A673 (cell line): ENCODE measurements around the gene OR2T29. TPM values are rescaled to one million over a fixed set of nuclear protein-coding genes. Genes with fewer than 3 reads are reported as not detected.
"Not testable (repeated sequence)": the region's sequence is repeated elsewhere in the genome, so short reads cannot be mapped to it uniquely, and the experiment has no call there.

Experiments used
- BruUV-seq: library from RNA; stranded (reverse); fragments of 400-500 nt; replicated peaks from 2 replicates; lab custom pipeline; 2021; lab: Mats Ljungman, UMichigan
- CTCF ChIA-PET: fragments of 300-600 bp; sonication (Branson Sonifier 250); formaldehyde crosslinking; loops from one replicate; lab custom pipeline; 2022; ENCODE audit warnings: antibody characterized with exemption; lab: Charles Lee
- POLR2A ChIA-PET: fragments of 300-600 bp; sonication (Branson Sonifier 250); formaldehyde crosslinking; loops from one replicate; lab custom pipeline; 2022; ENCODE audit warnings: antibody characterized with exemption; ENCODE audit not compliant: low non-redundant PET; lab: Charles Lee
- DNase-seq: peaks from one replicate; pipeline ENCODE4 v3.0.0-alpha.2; 2015; ENCODE audit warnings: low spot score
- H3K27ac ChIP-seq: fragments of 200-600 bp; sonication (generic); 2 replicates; pipeline ENCODE4 v1.5.1; 2016; ENCODE audit warnings: mixed run types, low read depth, mild to moderate bottlenecking, mixed read lengths, antibody characterized with exemption, low read length; ENCODE audit not compliant: poor library complexity, severe bottlenecking
- H3K27me3 ChIP-seq: fragments of 200-600 bp; sonication (generic); replicated peaks from 2 replicates; pipeline ENCODE4 v1.6.1; 2017; ENCODE audit warnings: mixed run types, low read depth, mild to moderate bottlenecking, mixed read lengths, antibody characterized with exemption, low read length; ENCODE audit not compliant: insufficient read depth, poor library complexity
- H3K36me3 ChIP-seq: fragments of 200-600 bp; sonication (generic); 2 replicates; pipeline ENCODE4 v1.6.1; 2016; ENCODE audit warnings: mixed run types, mild to moderate bottlenecking, mixed read lengths, antibody characterized with exemption, low read length; ENCODE audit not compliant: insufficient read depth, poor library complexity, severe bottlenecking
- H3K4me1 ChIP-seq: fragments of 200-600 bp; sonication (generic); 2 replicates; pipeline ENCODE4 v1.6.1; 2017; ENCODE audit warnings: mixed run types, mild to moderate bottlenecking, mixed read lengths, antibody characterized with exemption, low read length; ENCODE audit not compliant: insufficient read depth, poor library complexity, severe bottlenecking
- H3K4me3 ChIP-seq: fragments of 200-600 bp; sonication (generic); 2 replicates; pipeline ENCODE4 v1.5.1; 2016; ENCODE audit warnings: low read depth, mixed run types, mild to moderate bottlenecking, mixed read lengths, low read length; ENCODE audit not compliant: poor library complexity, severe bottlenecking
- H3K9me3 ChIP-seq: fragments of 200-600 bp; sonication (generic); 2 replicates; pipeline ENCODE4 v1.6.1; 2016; ENCODE audit warnings: mixed run types, low read depth, mild to moderate bottlenecking, mixed read lengths, antibody characterized with exemption, low read length; ENCODE audit not compliant: poor library complexity, severe bottlenecking
- intact Hi-C: fragments of 100-400 bp; cut with micrococcal nuclease; formaldehyde crosslinking; loops from one replicate; pipeline ENCODE4 v1.10.0; 2022; ENCODE audit not compliant: unreplicated experiment
- total RNA-seq: library from RNA; stranded (reverse); gene quantifications from 2 replicates; pipeline ENCODE4 v1.2.3, GENCODE V29; 2021

The OR2T29 gene
- total RNA-seq, 1 experiment from 2014 or later = not detected

DNA sequence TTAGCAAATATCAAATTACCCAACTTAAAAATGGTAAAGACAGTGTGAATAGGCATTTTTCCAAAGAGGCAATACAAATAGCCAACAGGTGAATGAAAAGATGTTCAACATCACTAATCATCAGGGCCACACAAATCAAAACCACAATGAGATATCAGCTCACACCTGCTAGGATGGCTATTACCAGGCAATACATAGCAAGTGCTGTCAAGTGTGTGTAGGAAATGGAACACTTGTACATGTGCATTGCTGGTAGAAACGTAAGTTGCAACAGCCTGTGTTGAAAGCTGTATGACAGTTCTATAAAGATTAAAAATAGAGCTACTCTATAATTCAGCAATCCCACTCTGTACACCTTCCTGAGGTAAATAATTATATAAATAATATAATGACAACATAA, 9.5 kb upstream of the OR2T29 start:
- H3K27ac ChIP-seq, H3K4me3 ChIP-seq, H3K36me3 ChIP-seq, intact Hi-C loops, BruUV-seq, H3K9me3 ChIP-seq, POLR2A ChIA-PET, CTCF ChIA-PET, DNase-seq, H3K27me3 ChIP-seq: not testable (repeated sequence)
- H3K4me1 ChIP-seq = peaks cover 27% of the 10 kb centered on the region

DNA sequence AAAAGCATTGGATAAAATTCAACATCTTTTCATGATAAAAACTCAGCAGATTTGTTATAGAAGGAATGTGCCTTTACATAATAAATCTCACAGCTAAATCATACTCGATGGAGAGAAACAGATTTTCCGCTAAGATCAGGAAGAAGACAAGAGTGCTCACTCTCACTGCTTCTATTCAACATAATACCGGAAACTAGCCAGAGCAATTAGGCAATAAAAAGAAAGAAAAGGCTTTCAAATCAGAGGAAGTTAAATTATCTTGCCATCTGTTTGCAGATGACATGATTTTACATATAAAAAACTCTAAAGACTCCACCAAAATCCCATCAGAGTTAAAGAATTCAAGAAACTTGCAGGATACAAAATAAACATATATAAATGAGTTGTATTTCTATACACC, 8.2 kb upstream of the OR2T29 start:
- H3K36me3 ChIP-seq, H3K27me3 ChIP-seq, BruUV-seq, CTCF ChIA-PET, H3K9me3 ChIP-seq, H3K4me3 ChIP-seq, intact Hi-C loops, POLR2A ChIA-PET: not testable (repeated sequence)
- H3K27ac ChIP-seq = peak overlapping the region; percentile 57
- DNase-seq = peak; percentile 94
- peaks cover 15% of the 10 kb centered on the region for H3K4me1 ChIP-seq

DNA sequence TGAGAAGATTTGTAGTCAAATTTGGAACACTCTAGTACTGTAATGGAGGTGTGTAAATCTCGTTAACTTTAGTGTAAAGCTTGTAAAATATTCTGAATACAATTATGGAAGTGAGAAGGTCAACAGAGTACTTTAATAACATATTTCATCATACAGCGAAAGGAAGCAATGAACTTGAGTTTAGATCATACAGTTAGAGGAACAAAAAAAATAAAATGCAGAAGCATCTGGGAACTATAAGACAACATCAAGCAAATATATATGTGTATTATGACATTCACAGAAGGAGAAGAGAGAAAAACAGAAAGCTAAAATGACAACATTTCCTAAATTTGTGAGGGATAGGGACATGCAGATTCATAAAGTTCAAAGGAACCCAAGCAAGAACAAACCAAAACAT, 6.5 kb upstream of the OR2T29 start:
- POLR2A ChIA-PET, BruUV-seq, H3K36me3 ChIP-seq, H3K27me3 ChIP-seq, H3K4me3 ChIP-seq, CTCF ChIA-PET, DNase-seq, H3K4me1 ChIP-seq, H3K27ac ChIP-seq, H3K9me3 ChIP-seq, intact Hi-C loops: not testable (repeated sequence)

DNA sequence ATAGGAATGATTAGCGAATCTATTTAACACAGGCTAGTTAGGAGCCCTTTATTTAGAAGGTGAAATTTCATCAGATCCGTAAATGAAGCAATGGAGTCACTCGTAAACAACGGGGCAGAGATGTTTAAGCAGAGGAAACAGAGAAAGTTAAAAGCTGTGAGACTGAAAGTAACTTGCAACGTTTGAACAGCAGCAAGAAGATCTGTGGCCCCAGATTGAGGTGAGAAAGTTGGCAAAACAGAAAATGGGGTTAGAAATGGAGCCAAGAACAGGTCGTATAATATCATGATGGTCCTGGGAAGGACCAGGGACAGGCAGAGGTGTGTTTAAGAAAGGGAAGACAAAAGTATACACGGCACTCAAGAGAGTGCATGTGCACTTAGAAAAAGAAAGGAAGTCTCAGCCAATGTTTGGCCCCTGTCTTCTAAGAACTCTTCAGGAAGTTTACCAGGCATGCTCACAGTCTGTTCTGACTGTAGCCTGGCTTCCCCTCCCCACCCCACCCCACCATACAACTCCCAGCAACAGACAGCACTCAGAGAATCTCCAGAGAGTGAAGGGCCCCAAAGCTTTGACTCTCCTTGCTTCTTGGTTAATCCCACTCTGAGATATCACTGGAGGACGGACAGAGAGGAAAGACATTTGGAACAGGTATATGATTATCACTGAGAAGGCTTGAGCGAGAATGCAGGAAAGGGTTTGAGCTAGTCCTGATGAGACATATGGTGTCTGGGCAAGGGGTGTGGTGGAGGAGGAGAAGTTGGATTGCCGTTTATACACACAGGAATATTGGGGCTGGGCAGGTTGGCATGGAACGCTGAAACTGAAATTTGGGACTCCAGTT, 3.2 kb upstream of the OR2T29 start:
- BruUV-seq, CTCF ChIA-PET, DNase-seq, H3K4me1 ChIP-seq, intact Hi-C loops, H3K4me3 ChIP-seq, H3K27ac ChIP-seq, H3K9me3 ChIP-seq, POLR2A ChIA-PET, H3K27me3 ChIP-seq, H3K36me3 ChIP-seq: not testable (repeated sequence)

DNA sequence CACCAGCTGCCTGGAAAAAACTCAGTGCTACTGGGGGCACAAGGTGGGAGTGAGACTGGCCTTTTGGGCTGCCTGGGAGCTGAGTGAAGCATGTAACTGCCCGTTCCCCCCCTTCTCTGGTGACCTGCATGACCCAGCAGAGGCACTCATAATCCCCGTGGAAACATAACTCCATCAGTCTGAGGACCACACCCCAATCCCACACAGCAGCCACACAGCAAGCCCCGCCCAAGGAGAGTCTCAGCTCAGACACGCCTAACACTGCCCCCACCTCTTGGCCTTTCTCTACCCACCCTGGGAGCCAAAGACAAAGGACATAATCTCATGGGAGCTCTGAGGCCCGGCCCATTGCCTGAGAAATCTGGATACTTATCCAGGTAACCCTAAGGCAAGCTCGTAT, 11.5 kb downstream of the OR2T29 start:
- H3K27ac ChIP-seq, H3K36me3 ChIP-seq, H3K9me3 ChIP-seq, POLR2A ChIA-PET, H3K4me1 ChIP-seq, CTCF ChIA-PET, intact Hi-C loops, H3K27me3 ChIP-seq, DNase-seq, BruUV-seq, H3K4me3 ChIP-seq: not testable (repeated sequence)

DNA sequence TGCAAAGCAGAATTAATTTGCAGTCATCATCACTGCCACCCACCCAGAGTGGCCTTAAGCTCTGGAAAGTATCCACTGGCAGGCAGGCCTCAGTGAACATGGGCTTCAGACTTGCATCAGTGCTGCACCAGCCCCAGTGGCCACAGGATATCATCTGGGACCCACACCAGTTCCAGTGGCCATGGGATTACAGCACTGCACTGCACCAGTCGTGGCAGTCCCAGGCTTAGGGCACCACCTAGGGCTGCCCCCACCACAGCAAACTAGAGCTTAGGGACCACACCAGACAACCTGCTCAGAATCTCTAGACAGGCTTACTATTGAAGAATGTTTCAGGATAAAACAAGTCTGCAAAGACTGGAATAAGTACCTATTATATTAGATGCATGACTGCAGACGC, 15.2 kb downstream of the OR2T29 start:
- H3K4me3 ChIP-seq, intact Hi-C loops, CTCF ChIA-PET: not testable (repeated sequence)

DNA sequence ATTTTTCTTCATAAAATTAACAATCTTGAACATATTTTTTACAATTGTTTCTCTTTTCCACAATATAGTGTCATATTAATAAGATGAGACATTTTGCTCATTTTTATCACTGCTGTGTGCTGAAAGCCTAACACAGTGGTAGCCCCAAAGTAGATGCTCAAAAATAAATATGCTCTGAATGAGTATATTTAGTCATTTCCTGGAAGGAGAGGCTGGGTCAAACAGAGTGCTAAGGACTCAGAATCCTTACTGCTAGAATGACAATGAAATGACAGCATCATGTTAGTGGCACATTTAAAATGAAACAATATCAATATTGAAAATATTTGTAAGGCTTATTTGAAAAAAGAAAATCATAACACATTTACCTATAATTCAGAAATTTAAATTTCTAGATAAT, 25.1 kb downstream of the OR2T29 start:
- CTCF ChIA-PET, BruUV-seq, H3K9me3 ChIP-seq, H3K4me3 ChIP-seq, H3K27me3 ChIP-seq, POLR2A ChIA-PET, DNase-seq, intact Hi-C loops, H3K36me3 ChIP-seq, H3K27ac ChIP-seq, H3K4me1 ChIP-seq: not testable (repeated sequence)

More for the DNA sequence above, 15.2 kb downstream of the OR2T29 start:
- H3K36me3 ChIP-seq, H3K4me1 ChIP-seq, H3K9me3 ChIP-seq, H3K27ac ChIP-seq, DNase-seq, BruUV-seq, H3K27me3 ChIP-seq, POLR2A ChIA-PET: not testable (repeated sequence)
